Measurements from ENCODE around the gene FAM193A. TPM values are rescaled to one million over a fixed set of nuclear protein-coding genes. Genes with fewer than 3 reads are reported as not detected.

Gene FAM193A
- total RNA-seq, 1 donor from 2014 or later: 19.8 TPM

DNA sequence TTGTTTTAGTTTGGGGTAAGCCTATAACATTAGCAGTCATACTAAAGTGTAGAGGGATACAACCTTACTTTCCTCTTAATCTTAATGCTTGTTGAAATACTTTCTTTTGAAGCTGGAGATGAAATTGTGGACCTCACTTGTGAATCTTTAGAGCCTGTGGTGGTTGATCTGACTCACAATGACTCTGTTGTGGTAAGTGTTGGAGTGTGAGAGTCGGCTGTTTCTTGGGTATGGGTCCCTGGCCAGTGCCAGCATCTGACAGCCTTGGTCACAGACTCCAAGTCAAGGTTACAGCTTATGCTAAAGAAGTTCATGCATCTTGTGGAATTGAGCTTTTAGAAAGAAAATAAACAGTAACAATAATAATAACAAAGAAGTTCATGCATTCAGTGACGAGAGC is 35.9 kb upstream of the FAM193A start:
- no peak for DNase-seq (ENCODE audit: low read depth)
- Histone ChIP-seq H3K4me3 (ENCODE audit: low read depth, low read length) (no peak overlapping the region), H3K27me3 (ENCODE audit: control insufficient read depth, insufficient read depth, low read length) (no peaks in the 10 kb centered on the region), H3K36me3 (ENCODE audit: control insufficient read depth, insufficient read depth, low read length) (peaks cover 12% of the 10 kb centered on the region)
- TF ChIP-seq, protein P1, sequence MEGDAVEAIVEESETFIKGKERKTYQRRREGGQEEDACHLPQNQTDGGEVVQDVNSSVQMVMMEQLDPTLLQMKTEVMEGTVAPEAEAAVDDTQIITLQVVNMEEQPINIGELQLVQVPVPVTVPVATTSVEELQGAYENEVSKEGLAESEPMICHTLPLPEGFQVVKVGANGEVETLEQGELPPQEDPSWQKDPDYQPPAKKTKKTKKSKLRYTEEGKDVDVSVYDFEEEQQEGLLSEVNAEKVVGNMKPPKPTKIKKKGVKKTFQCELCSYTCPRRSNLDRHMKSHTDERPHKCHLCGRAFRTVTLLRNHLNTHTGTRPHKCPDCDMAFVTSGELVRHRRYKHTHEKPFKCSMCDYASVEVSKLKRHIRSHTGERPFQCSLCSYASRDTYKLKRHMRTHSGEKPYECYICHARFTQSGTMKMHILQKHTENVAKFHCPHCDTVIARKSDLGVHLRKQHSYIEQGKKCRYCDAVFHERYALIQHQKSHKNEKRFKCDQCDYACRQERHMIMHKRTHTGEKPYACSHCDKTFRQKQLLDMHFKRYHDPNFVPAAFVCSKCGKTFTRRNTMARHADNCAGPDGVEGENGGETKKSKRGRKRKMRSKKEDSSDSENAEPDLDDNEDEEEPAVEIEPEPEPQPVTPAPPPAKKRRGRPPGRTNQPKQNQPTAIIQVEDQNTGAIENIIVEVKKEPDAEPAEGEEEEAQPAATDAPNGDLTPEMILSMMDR (IDR thresholded peaks at IDR 0.05; ENCODE audit: insufficient read depth, low read length, poor library complexity, severe bottlenecking): no peak

DNA sequence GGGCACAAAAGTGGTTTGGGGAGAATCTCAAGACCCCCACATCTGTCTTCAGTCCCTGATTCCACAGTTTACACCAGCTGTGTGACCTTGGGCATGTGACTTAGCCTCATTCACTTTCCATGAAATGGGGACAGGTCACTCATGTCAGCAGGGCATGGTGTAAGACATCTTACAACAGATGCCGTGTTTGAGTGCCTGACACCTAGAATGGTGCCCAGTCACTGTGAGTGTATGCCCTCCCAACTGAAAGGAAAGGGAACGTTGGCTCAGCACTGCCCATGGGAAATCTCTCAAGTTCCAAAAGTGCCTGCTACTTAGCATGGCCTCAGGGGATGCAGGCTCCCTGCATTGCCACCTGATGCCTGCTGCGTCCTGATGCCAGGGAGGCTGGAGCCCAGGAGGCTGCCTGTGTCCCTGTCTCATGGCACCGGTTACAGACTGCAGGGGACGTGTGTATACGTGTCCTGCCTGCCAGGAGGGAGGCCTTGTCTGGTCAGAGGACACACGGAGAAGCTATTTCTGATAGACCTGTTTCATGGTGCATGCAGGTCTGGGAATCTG is 35.3 kb upstream of the FAM193A start:
- no peak overlapping the region for H3K4me3 ChIP-seq (ENCODE audit: low read depth, low read length)
- H3K36me3 ChIP-seq (ENCODE audit: control insufficient read depth, insufficient read depth, low read length): peaks cover 12% of the 10 kb centered on the region
- no peak for DNase-seq (ENCODE audit: low read depth)
- TF ChIP-seq, protein P1 (IDR thresholded peaks at IDR 0.05; ENCODE audit: insufficient read depth, low read length, poor library complexity, severe bottlenecking): no peak
- H3K27me3 ChIP-seq (ENCODE audit: control insufficient read depth, insufficient read depth, low read length): no peaks in the 10 kb centered on the region

DNA sequence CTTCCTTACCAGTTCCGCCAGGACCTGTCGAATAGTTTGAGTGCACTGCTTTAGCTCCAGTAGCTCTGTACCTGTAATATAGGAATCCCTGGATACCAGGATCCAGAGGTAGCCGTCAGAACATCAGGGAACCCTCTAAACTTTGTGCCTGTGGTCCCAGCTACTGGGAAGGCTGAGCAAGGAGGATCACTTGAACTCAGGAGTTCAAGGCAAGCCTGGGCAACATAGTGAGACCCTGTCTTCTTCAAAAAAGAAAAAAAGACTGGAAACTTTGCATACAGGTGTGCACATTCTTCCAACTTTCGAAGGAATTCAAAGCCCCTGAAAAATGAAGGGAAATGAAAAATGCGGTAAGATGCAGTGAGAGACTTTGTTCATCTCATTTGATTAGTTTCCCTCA is 32.6 kb upstream of the FAM193A start:
- Histone ChIP-seq H3K27me3 (ENCODE audit: control insufficient read depth, insufficient read depth, low read length) (no peaks in the 10 kb centered on the region), H3K36me3 (ENCODE audit: control insufficient read depth, insufficient read depth, low read length) (peaks cover 12% of the 10 kb centered on the region), H3K4me3 (ENCODE audit: low read depth, low read length) (no peak overlapping the region)
- no peak for DNase-seq (ENCODE audit: low read depth)
- TF ChIP-seq, protein P1 (IDR thresholded peaks at IDR 0.05; ENCODE audit: insufficient read depth, low read length, poor library complexity, severe bottlenecking): no peak

DNA sequence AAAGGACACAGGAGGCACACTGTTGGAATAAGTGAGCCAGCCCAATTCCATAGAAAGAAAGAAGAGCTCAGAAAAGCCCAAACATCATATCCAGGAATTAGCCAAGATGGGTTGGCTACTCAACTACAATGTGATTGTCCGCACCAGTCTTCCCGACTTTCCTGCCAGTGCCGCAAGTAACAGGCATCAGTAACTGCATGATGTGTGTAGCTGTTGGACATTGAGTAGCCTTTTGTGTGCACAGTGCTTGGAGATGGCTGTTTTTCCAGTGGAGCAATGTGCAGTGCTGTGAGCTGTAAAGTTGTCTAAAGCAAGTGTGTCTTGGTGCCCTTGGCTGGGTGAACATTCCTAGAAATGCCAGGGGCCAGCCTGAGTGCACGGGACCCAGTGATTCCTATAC is 29.2 kb upstream of the FAM193A start:
- TF ChIP-seq, protein P1 (IDR thresholded peaks at IDR 0.05; ENCODE audit: insufficient read depth, low read length, poor library complexity, severe bottlenecking): no peak
- Histone ChIP-seq H3K36me3 (ENCODE audit: control insufficient read depth, insufficient read depth, low read length) (peaks cover 3% of the 10 kb centered on the region), H3K4me3 (ENCODE audit: low read depth, low read length) (no peak overlapping the region), H3K27me3 (ENCODE audit: control insufficient read depth, insufficient read depth, low read length) (no peaks in the 10 kb centered on the region)
- DNase-seq (ENCODE audit: low read depth): no peak

DNA sequence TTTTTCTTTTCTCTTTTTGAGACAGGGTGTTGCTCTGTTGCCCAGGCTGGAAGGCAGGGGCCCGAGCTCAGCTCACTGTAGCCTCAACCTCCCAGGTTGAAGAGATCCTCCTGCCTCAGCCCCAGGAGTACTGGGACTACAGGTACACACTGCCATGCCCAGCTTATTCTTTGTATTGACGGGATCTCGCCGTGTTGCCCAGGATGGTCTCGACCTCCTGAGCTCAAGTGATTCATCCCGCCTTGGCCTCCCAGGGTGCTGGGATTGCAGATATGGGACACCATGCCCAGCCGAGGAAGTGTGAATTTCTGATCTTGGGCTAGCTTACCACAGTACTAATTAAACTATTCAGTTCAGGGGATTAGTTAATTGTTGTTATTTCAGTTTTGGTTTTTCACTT is 28.6 kb upstream of the FAM193A start:
- TF ChIP-seq, protein P1 (IDR thresholded peaks at IDR 0.05; ENCODE audit: insufficient read depth, low read length, poor library complexity, severe bottlenecking): no peak
- H3K27me3 ChIP-seq (ENCODE audit: control insufficient read depth, insufficient read depth, low read length): no peaks in the 10 kb centered on the region
- no peak for DNase-seq (ENCODE audit: low read depth)
- H3K36me3 ChIP-seq (ENCODE audit: control insufficient read depth, insufficient read depth, low read length): peaks cover 5% of the 10 kb centered on the region
- no peak overlapping the region for H3K4me3 ChIP-seq (ENCODE audit: low read depth, low read length)

All from kidney epithelial cell (primary cell).